ENCODE results near the gene TRIM59. TPM values are rescaled to one million over a fixed set of nuclear protein-coding genes. Genes with fewer than 3 reads are reported as not detected.

TRIM59 gene
- total and polyA plus RNA-seq, 2 of the 4 experiments (the other 2 are of a cell fraction), result 8.0 to 65.4 TPM

- H3K9me3 ChIP-seq (ENCODE audit: control insufficient read depth, insufficient read depth, low read length), result no peaks in the 10 kb centered on the region
- H3K9ac ChIP-seq (ENCODE audit: low read depth, low read length), result no peak overlapping the region
- no peak overlapping the region for H3K56ac ChIP-seq (ENCODE audit: extremely low read depth, insufficient read depth, low read length)
- WGBS, 2 experiments (ENCODE audit: extremely low coverage in 2 of 2, insufficient read length in 1 of 2), result no CpG with 5 or more reads among the region's 7 CpGs
- ChIA-PET POLR2A (ENCODE audit: unreplicated experiment) (no interaction called here), CTCF (no interaction called here)
- H4K20me1 ChIP-seq (ENCODE audit: insufficient read depth, low read length), result peaks cover 8% of the 10 kb centered on the region; the same call in 1 of the 2 replicates
- H3K27me3 ChIP-seq (ENCODE audit: control insufficient read depth, insufficient read depth, low read length), result no peaks in the 10 kb centered on the region
- no peak overlapping the region for H3K27ac ChIP-seq (ENCODE audit: insufficient read depth, low read length)
- H3K4me3 ChIP-seq (ENCODE audit: insufficient read depth, low read depth, low read length), result no peak overlapping the region
- H3K18ac ChIP-seq (ENCODE audit: low read depth, low read length), result no peak overlapping the region
- H2BK15ac ChIP-seq (ENCODE audit: low read depth, low read length), result no peak overlapping the region
- H2AFZ ChIP-seq (replicated peaks; ENCODE audit: low read length, poor library complexity), result no peak overlapping the region
- no peak overlapping the region for H3K14ac ChIP-seq (replicated peaks; ENCODE audit: low read depth, low read length)
- no peak overlapping the region for H2BK5ac ChIP-seq (ENCODE audit: low read depth, low read length, poor library complexity, severe bottlenecking)
- no TSS peak for BruUV-seq (replicated peaks)
- H2BK20ac ChIP-seq (ENCODE audit: low read depth, low read length), result no peak overlapping the region
- no peak overlapping the region for H2BK120ac ChIP-seq (ENCODE audit: low read depth, low read length)
- peak overlapping the region in 1 of 2 experiments; percentile 29; a peak in 1 of 4 replicates for H4K8ac ChIP-seq (ENCODE audit: low read depth in 2 of 2, low read length in 2 of 2)
- H3K79me1 ChIP-seq (ENCODE audit: low read depth in 1 of 2, low read length in 2 of 2), result peaks cover 10 to 41% of the 10 kb centered on the region in 2 experiments
- no peak overlapping the region for H3K23ac ChIP-seq (ENCODE audit: low read depth, low read length)
- H3K9me1 ChIP-seq (ENCODE audit: insufficient read depth, low read length), result no peaks in the 10 kb centered on the region
- no peak overlapping the region for H2AK9ac ChIP-seq (replicated peaks; ENCODE audit: low read depth, low read length, poor library complexity)
- in situ Hi-C loops (cut with MboI; ENCODE audit: low sequenced_read_pairs), result no loop called here
- no peak overlapping the region for H4K91ac ChIP-seq (ENCODE audit: insufficient read depth, low read depth, low read length)
- no peak overlapping the region for H4K5ac ChIP-seq (ENCODE audit: low read depth, low read length)
- dilution Hi-C loops (cut with HindIII; ENCODE audit: low sequenced_read_pairs, unreplicated experiment), result no loop called here
- TF ChIP-seq RAD21 (IDR thresholded peaks at IDR 0.05; ENCODE audit: low read length) (no peak), CEBPB (IDR thresholded peaks at IDR 0.05; ENCODE audit: low read depth, low read length) (no peak), RCOR1 (IDR thresholded peaks at IDR 0.05; ENCODE audit: insufficient replicate concordance, low read length) (no peak), SMC3 (IDR thresholded peaks at IDR 0.05; ENCODE audit: low read depth, low read length) (no peak), CHD1 (IDR thresholded peaks at IDR 0.05; ENCODE audit: low read depth, low read length) (no peak), CTCF (conservative IDR thresholded peaks at IDR 0.05; ENCODE audit: low read depth, low read length) (no peak), ELK1 (IDR thresholded peaks at IDR 0.05; ENCODE audit: borderline replicate concordance, low read depth, low read length) (no peak), BHLHE40 (IDR thresholded peaks at IDR 0.05; ENCODE audit: low read depth, low read length) (no peak), POLR2A (IDR thresholded peaks at IDR 0.05; ENCODE audit: low read depth, low read length) (no peak)
- no peak overlapping the region for H3K4ac ChIP-seq (ENCODE audit: low read depth, low read length)
- H3K4me2 ChIP-seq (ENCODE audit: low read depth, low read length), result no peak overlapping the region
- H3K36me3 ChIP-seq (ENCODE audit: control insufficient read depth, insufficient read depth, low read length), result peaks cover 7% of the 10 kb centered on the region
- no peak overlapping the region for H2AK5ac ChIP-seq (ENCODE audit: low read depth, low read length)
- DNase-seq, result no peak
- no peak for ATAC-seq (ENCODE audit: low read depth)
- no peaks in the 10 kb centered on the region for H3K4me1 ChIP-seq (ENCODE audit: control insufficient read depth, insufficient read depth, low read length)
- intact Hi-C loops (cut with micrococcal nuclease), result no loop called here
Measured at GRCh38 chr3:160440687-160441086, 8.9 kb downstream of the TRIM59 start.
